HG03139 (cell line): ENCODE results near the gene KLHL26.
"Not testable (repeated sequence)": the region's sequence is repeated elsewhere in the genome, so short reads cannot be mapped to it uniquely, and the experiment has no call there.

ENCODE experiments used
- ATAC-seq: cut with Tn5 transposase; IDR thresholded peaks from one replicate; pipeline ENCODE4 v1.9.1; 2021; ENCODE audit not compliant: unreplicated experiment

KLHL26 gene

GRCh38 chr19:18662972-18663732 is 26.3 kb downstream of the KLHL26 start:
- ATAC-seq, result no peak

DNA sequence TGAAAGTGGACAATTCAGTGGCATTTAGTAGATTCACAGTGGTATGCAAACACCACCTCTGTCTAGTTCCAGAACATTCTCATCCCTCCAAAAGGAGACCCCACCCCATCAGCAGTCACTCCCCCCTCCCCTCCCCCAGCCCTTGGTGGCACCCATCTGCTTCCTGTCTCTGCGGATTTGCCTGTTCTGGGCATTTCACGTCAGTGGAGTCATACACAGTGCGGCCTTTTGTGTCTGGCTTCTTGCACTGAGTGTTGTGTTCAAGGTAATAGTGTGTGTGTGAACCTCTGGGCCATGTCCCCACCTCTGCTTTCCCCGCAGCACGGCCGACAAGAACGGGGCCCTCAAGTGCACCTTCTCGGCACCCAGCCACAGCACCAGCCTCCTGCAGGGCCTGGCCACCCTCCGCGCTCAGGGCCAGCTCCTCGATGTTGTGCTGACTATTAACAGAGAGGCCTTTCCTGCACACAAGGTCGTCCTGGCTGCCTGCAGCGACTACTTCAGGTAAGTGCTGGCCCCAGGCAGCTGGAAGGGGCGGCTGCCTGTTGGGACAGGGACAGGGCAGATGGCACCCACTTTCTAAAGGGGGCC is 27.2 kb downstream of the KLHL26 start:
- ATAC-seq, result no peak

GRCh38 chr19:18665771-18666202 is 29.0 kb downstream of the KLHL26 start:
- no peak for ATAC-seq

DNA sequence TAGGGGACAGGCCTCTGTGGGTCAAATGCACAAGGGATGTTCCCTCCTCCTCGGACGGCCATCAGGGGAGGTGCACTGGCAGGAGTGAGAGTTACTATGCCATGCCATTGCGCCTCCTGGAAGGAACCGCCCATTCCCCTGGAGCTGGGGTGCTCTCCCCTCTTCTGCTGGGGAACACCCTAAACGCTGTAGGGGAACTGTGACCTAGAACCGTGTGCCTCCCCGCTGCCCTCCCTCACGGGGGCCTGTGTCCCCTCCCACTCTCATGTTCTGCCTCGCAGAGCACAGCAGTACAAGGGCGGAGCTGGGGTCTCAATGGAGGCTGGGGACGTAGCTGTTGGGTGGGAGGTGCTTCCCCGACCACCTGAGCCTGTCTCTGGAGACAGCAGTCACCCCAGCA is 29.5 kb downstream of the KLHL26 start:
- ATAC-seq, result no peak

- no peak for ATAC-seq
Observed at GRCh38 chr19:18666784-18667183, 30.0 kb downstream of the KLHL26 start.

- no peak for ATAC-seq
Observed at GRCh38 chr19:18667531-18668251, 30.9 kb downstream of the KLHL26 start.

DNA sequence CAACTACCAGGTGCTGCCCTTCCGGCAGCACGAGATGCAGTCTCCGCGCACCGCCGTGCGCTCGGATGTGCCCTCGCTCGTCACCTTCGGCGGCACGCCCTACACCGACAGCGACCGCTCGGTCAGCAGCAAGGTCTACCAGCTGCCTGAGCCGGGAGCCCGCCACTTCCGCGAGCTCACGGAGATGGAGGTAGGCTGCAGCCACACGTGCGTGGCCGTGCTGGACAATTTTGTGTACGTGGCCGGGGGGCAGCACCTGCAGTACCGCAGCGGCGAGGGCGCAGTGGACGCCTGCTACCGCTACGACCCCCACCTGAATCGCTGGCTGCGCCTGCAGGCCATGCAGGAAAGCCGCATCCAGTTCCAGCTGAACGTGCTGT is 31.4 kb downstream of the KLHL26 start:
- ATAC-seq, result no peak

DNA sequence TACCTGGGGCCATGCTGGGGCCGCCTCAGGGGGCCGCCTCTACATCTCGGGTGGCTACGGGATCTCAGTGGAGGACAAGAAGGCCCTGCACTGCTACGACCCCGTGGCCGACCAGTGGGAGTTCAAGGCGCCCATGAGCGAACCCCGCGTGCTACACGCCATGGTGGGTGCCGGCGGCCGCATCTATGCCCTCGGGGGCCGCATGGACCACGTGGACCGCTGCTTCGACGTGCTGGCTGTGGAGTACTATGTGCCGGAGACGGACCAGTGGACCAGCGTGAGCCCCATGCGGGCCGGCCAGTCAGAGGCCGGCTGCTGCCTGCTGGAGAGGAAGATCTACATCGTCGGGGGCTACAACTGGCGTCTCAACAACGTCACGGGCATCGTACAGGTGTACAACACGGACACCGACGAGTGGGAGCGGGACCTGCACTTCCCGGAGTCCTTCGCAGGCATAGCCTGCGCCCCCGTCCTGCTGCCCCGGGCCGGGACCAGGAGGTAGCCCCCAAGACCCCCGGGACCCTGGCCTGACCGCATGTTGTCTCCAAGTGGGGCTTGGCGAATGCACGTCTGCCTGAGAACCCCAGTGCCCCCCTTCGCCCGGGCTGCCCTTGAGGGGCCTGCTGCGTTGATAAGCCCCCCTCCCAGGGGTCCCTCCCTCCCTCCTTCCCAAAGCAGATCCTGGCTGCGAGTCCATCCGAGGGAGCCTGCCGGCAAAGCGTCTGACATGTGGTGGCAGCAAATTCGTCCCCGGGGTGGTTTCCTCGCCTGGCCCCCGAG is 32.1 kb downstream of the KLHL26 start:
- no peak for ATAC-seq

DNA sequence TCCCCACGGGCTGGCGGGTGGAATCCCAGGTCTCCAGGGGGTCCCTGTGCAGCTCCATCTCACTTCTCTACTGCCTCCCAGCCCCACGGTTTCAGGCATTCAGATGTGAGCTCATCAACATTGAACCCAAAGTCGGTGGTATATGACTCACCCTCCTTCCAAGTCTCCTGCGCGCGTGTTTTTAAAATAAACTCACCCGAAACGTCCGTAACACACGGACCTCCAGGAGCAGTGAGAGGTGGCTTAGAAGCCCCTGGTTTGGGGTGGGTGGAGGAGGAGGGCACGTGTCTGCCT is 32.6 kb downstream of the KLHL26 start:
- no peak for ATAC-seq

DNA sequence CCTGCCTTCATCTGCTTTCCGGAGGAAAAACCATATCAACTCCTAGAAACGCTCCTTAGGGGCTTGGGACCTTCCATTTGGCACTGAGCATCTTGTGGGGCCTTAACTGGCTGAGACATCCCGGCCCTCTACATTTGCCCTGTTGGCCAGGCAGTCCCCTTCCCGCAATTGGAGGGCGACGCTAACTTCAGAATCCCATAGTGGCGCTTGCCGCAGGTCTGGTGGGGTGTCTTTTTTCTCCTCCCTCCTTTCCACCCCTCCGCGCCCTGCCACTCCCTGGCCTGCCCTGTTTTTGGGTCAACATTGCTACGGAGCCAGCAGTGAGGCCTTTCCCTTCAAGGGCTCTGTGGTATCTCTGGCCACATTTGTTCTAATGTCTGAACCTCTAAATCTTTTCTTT is 33.1 kb downstream of the KLHL26 start:
- ATAC-seq, result no peak

- no peak for ATAC-seq
Observed at GRCh38 chr19:18670312-18670711, 33.5 kb downstream of the KLHL26 start.

DNA sequence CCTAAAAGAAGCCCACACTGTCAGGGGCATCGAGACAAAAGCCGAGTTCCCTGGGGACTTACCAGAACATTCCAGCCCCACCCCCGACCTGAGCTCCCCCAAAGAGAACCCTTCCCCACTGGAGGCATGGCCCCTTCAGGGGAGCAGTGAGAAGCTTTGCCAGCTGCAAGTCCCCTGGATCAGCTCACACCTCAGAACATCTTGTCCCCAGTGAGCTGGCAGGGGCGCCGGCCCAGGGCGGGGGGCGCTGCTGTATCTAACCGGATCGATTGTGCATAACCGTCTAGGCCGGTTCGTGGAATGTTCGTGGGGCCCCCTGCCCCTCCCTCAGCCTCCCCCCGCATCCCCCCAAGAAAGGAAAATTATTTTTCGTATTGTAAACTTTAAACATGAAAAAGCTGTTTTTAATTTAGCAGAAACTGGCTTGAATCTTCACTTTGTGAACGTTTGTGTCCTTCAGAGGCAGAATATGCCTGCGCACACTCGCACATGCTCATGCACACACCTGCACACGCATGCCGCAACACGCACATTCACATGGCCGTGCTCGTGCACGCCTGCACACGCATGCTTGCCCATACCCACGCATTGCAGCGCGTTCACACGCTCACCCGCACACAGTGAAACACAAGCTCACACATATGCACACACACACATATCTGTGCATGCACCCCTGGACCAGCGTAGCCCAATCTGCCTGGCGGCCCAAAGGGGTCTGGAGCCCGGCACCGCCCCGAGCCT is 34.6 kb downstream of the KLHL26 start:
- no peak for ATAC-seq

DNA sequence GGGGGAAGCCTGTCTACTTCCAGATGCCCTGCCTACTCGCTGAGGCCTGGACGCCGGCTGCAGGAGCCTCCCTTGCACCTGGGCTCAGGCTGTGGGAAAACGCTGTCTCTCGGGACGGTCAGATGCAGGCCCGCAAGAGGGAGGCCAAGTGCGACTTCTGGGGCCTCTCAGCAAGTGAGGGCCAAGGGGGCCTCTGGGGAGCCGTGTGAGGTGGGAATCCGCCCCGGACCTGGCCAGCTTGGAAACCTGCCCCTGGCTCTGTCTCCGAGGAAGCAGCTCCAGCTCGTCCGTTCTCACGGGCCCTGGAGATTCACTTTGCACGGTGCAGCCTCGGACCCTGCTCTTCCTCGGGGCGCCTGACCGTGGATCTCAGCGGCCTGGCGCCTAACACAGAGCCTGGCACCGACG is 35.2 kb downstream of the KLHL26 start:
- ATAC-seq, result no peak

- ATAC-seq, result no peak
Observed at GRCh38 chr19:18672606-18673337, 35.9 kb downstream of the KLHL26 start.

GRCh38 chr19:18674616-18675015 is 37.8 kb downstream of the KLHL26 start:
- ATAC-seq, result no peak

DNA sequence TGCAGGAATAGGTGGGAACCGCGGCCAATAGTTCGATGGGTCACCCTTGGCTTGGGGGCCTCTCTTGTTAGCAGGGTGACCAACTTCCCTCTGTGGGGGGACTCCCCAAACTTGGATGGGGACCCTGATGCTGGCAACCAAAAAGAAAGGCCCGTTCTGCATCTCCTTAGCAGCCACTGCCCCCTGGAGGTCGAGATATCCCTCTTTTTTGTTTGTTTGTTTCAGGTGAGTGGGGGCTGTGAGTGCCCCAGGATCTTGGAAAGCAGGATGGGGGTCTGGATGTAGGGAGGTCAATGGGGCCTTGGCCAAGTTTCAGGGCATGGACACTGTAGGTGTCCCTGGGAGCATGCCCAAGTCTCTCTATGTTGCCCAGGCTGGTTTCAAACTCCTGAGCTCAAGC is 39.0 kb downstream of the KLHL26 start:
- ATAC-seq, result no peak

GRCh38 chr19:18676692-18677091 is 39.9 kb downstream of the KLHL26 start:
- ATAC-seq, result no peak

DNA sequence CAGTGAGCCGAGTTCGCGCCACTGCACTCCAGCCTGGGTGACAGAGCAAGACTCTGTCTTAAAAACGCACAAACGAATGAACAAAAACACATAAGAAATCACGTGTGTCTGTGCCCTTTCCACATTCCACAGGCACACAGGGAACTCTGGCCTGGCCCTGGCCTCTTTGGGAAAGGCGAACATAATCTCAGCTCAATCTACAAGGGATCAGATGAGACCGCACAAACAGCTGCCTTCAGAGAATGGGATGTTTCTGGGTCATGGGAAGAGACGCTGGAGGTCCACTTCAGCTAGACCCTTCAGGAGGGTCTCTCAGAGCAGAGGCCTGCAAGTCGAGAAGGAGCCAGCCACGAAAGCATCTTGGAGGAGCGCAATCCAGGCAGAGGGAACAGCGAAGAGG is 40.3 kb downstream of the KLHL26 start:
- no peak for ATAC-seq

- not testable (repeated sequence) for ATAC-seq
Observed at GRCh38 chr19:18680148-18680547, 43.3 kb downstream of the KLHL26 start.

- no peak for ATAC-seq
Observed at GRCh38 chr19:18682807-18683108, 45.9 kb downstream of the KLHL26 start.
